ENCODE results near the gene OTOL1.

DNA sequence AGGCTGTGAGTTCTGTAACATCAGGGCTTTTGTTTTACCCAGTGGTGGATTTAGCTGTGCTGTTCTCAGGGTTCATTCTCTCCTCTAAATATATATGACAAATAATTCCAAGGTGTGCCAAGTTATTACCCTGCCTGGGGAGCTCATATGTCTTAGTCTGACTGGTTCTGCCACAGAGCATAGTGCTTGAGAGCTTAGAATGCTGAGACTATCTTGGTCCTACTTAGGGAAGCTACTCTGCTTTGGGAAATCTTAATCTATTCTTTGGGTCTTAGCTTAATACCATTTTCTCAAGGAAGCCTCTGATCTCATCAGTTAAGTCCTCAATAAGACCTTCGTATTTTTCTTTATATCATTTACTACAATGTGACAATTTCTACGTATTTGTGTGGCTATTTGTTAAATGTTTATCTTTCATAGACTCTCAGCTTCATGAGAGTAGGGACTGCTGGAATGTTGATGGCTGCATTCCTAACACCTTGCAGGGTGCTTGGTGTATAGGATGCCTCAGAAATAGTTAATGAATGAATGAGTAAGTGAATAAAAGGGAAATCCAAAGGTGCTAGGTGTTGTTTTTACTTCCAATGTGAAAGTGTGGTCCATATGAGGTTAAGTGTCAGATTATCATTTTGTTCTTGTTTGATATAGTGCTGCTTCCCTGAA is 1.8 kb downstream of the OTOL1 start:
- TF ChIP-seq CTCF (IDR thresholded peaks at IDR 0.05): no peak
- TF ChIP-seq EP300 (IDR thresholded peaks at IDR 0.05): no peak
- no peak for TF ChIP-seq POLR2A (IDR thresholded peaks at IDR 0.05; ENCODE audit: low read depth)
- no peak for TF ChIP-seq POLR2AphosphoS5 (IDR thresholded peaks at IDR 0.05)

All from esophagus muscularis mucosa (tissue), 4 donors.